Measurements from ENCODE around the gene GLDN.

GLDN gene

GRCh38 chr15:51387699-51388041, 46.2 kb downstream of the GLDN start:
- peaks cover 26% of the 10 kb centered on the region for H3K36me3 ChIP-seq
- TF ChIP-seq CTCF (IDR thresholded peaks at IDR 0.05), result no peak
- H3K27ac ChIP-seq, result no peak overlapping the region
- no peak overlapping the region for H3K4me3 ChIP-seq (ENCODE audit: low read depth in 1 of 2, low read length in 1 of 2)
- no peaks in the 10 kb centered on the region for H3K4me1 ChIP-seq (ENCODE audit: control insufficient read depth in 1 of 2, insufficient read depth in 1 of 2, low read depth in 1 of 2, low read length in 1 of 2)
- no peaks in the 10 kb centered on the region for H3K27me3 ChIP-seq
- no peaks in the 10 kb centered on the region for H3K9me3 ChIP-seq

- Histone ChIP-seq H3K4me3 (ENCODE audit: low read depth in 1 of 2, low read length in 1 of 2) (no peak overlapping the region), H3K4me1 (ENCODE audit: control insufficient read depth in 1 of 2, insufficient read depth in 1 of 2, low read depth in 1 of 2, low read length in 1 of 2) (peaks cover 0 to 5% of the 10 kb centered on the region in 2 experiments), H3K36me3 (peaks cover 26% of the 10 kb centered on the region), H3K27me3 (no peaks in the 10 kb centered on the region), H3K27ac (no peak overlapping the region), H3K9me3 (no peaks in the 10 kb centered on the region)
- TF ChIP-seq CTCF (IDR thresholded peaks at IDR 0.05), result no peak
These were observed 47.3 kb downstream of the GLDN start for GRCh38 chr15:51388726-51389125.

- Histone ChIP-seq H3K36me3 (peaks cover 10% of the 10 kb centered on the region), H3K9me3 (no peaks in the 10 kb centered on the region), H3K27me3 (no peaks in the 10 kb centered on the region), H3K4me1 (ENCODE audit: control insufficient read depth in 1 of 2, insufficient read depth in 1 of 2, low read depth in 1 of 2, low read length in 1 of 2) (peaks cover 16 to 20% of the 10 kb centered on the region in 2 experiments), H3K4me3 (ENCODE audit: low read depth in 1 of 2, low read length in 1 of 2) (no peak overlapping the region), H3K27ac (no peak overlapping the region)
- TF ChIP-seq CTCF (IDR thresholded peaks at IDR 0.05), result no peak
These were observed 48.9 kb downstream of the GLDN start for GRCh38 chr15:51390241-51390965.

- Histone ChIP-seq H3K4me1 (ENCODE audit: control insufficient read depth in 1 of 2, insufficient read depth in 1 of 2, low read depth in 1 of 2, low read length in 1 of 2) (peaks cover 22 to 26% of the 10 kb centered on the region in 2 experiments), H3K9me3 (no peaks in the 10 kb centered on the region), H3K27ac (no peak overlapping the region), H3K4me3 (ENCODE audit: low read depth in 1 of 2, low read length in 1 of 2) (no peak overlapping the region), H3K36me3 (peaks cover 7% of the 10 kb centered on the region), H3K27me3 (no peaks in the 10 kb centered on the region)
- no peak for TF ChIP-seq CTCF (IDR thresholded peaks at IDR 0.05)
These were observed 49.5 kb downstream of the GLDN start for GRCh38 chr15:51390966-51391422.

- Histone ChIP-seq H3K27me3 (no peaks in the 10 kb centered on the region), H3K4me3 (ENCODE audit: low read depth in 1 of 2, low read length in 1 of 2) (no peak overlapping the region), H3K27ac (no peak overlapping the region), H3K36me3 (no peaks in the 10 kb centered on the region), H3K4me1 (ENCODE audit: control insufficient read depth in 1 of 2, insufficient read depth in 1 of 2, low read depth in 1 of 2, low read length in 1 of 2) (peaks cover 38 to 42% of the 10 kb centered on the region in 2 experiments), H3K9me3 (no peaks in the 10 kb centered on the region)
- TF ChIP-seq CTCF (IDR thresholded peaks at IDR 0.05), result no peak
These were observed 55.5 kb downstream of the GLDN start for GRCh38 chr15:51396921-51397320.

Measured in neutrophil (primary cell).